OCI-LY7 (cell line): ENCODE data around the gene MDGA2. TPM values are rescaled to one million over a fixed set of nuclear protein-coding genes. Genes with fewer than 3 reads are reported as not detected.

ENCODE experiments used
- BruUV-seq: library from RNA; stranded (reverse); fragments of 400-500 nt; replicated peaks from 2 replicates; lab custom pipeline; 2021; lab: Mats Ljungman, UMichigan
- CTCF ChIA-PET: fragments of 300-600 bp; sonication (Branson Sonifier 250); formaldehyde crosslinking; loops from one replicate; lab custom pipeline; 2022; ENCODE audit warnings: antibody characterized with exemption; ENCODE audit not compliant: unreplicated experiment; lab: Charles Lee
- POLR2A ChIA-PET: fragments of 300-600 bp; sonication (Branson Sonifier 250); formaldehyde crosslinking; loops from one replicate; lab custom pipeline; 2022; ENCODE audit warnings: antibody characterized with exemption; lab: Charles Lee
- DNase-seq: peaks from one replicate; pipeline ENCODE4 v3.0.0-alpha.2; 2015; ENCODE audit warnings: low spot score
- H2AFZ ChIP-seq: fragments of 200-600 bp; sonication (generic), shearing (Covaris generic); 2 replicates; pipeline ENCODE4 v1.6.1; 2014; ENCODE audit warnings: mild to moderate bottlenecking, antibody characterized with exemption, low read length, moderate library complexity
- H3K27ac ChIP-seq: fragments of 200-600 bp; sonication (generic); 2 replicates; pipeline ENCODE4 v1.5.1; 2014; ENCODE audit warnings: mixed run types, low read depth, mild to moderate bottlenecking, moderate library complexity, low read length, inconsistent platforms; ENCODE audit not compliant: poor library complexity, severe bottlenecking
- H3K36me3 ChIP-seq: fragments of 200-600 bp; sonication (generic); 2 replicates; pipeline ENCODE4 v1.6.1; 2014; ENCODE audit warnings: mild to moderate bottlenecking, antibody characterized with exemption, low read length, moderate library complexity, mixed read lengths; ENCODE audit not compliant: insufficient read depth
- H3K4me1 ChIP-seq: fragments of 200-600 bp; sonication (generic); 2 replicates; pipeline ENCODE4 v1.5.1; 2014; ENCODE audit warnings: mild to moderate bottlenecking, low read length; ENCODE audit not compliant: insufficient read depth, poor library complexity, severe bottlenecking
- H3K4me2 ChIP-seq: fragments of 200-600 bp; sonication (generic); 2 replicates; pipeline ENCODE4 v1.6.1; 2014; ENCODE audit warnings: mild to moderate bottlenecking, low read length
- H3K4me3 ChIP-seq: fragments of 200-600 bp; sonication (generic); 2 replicates; pipeline ENCODE4 v1.5.1; 2014; ENCODE audit warnings: mild to moderate bottlenecking, low read depth, low read length; ENCODE audit not compliant: poor library complexity, severe bottlenecking
- H3K79me2 ChIP-seq: fragments of 200-600 bp; sonication (generic); 2 replicates; pipeline ENCODE4 v1.6.1; 2016; ENCODE audit warnings: low read depth, mild to moderate bottlenecking, low read length, moderate library complexity, mixed read lengths; ENCODE audit not compliant: insufficient read depth
- H3K9me2 ChIP-seq: fragments of 200-600 bp; sonication (generic); 2 replicates; pipeline ENCODE4 v1.6.1; 2016; ENCODE audit warnings: mild to moderate bottlenecking, low read length, mixed read lengths; ENCODE audit not compliant: insufficient read depth
- H3K9me3 ChIP-seq: fragments of 200-600 bp; sonication (generic); 2 replicates; pipeline ENCODE4 v1.6.1; 2014; ENCODE audit warnings: mild to moderate bottlenecking, mixed run types, low read length, mixed read lengths
- H4K20me1 ChIP-seq: fragments of 200-600 bp; sonication (generic); 2 replicates; pipeline ENCODE4 v1.6.1; 2014; ENCODE audit warnings: mild to moderate bottlenecking, antibody characterized with exemption, low read length, moderate library complexity, mixed read lengths; ENCODE audit not compliant: insufficient read depth
- EZH2phosphoT487 ChIP-seq: fragments of 200-600 bp; sonication (generic); IDR thresholded peaks from 2 replicates; pipeline ENCODE4 v1.6.1; 2018; ENCODE audit warnings: low read depth, borderline replicate concordance, mild to moderate bottlenecking, mixed run types, antibody characterized with exemption, low read length, moderate library complexity, mixed read lengths
- intact Hi-C: fragments of 100-400 bp; cut with micrococcal nuclease; formaldehyde crosslinking; loops from one replicate; pipeline ENCODE4 v1.10.0; 2022; ENCODE audit not compliant: unreplicated experiment
- total RNA-seq, 2 experiments: library from RNA; depleted of rRNA in 1 of 2; stranded (reverse); fragments of >200 nt in 1 of 2; shearing (Covaris generic) in 1 of 2; gene quantifications; 2 replicates each; pipeline ENCODE4 v1.2.3, GENCODE V29; 2014 to 2022
- TF ChIP-seq, protein P1 (sequence below): fragments of 200-600 bp; sonication (generic); conservative IDR thresholded peaks from 2 replicates; pipeline ENCODE4 v1.5.1; 2014; ENCODE audit warnings: mild to moderate bottlenecking, antibody characterized with exemption, low read length, moderate library complexity, mixed read lengths

The MDGA2 gene
- total RNA-seq, 2 experiments from 2014 or later = not detected

GRCh38 chr14:47526591-47527244 lies 148.7 kb downstream of the MDGA2 start:
- no peak for TF ChIP-seq EZH2phosphoT487
- TF ChIP-seq, protein P1, sequence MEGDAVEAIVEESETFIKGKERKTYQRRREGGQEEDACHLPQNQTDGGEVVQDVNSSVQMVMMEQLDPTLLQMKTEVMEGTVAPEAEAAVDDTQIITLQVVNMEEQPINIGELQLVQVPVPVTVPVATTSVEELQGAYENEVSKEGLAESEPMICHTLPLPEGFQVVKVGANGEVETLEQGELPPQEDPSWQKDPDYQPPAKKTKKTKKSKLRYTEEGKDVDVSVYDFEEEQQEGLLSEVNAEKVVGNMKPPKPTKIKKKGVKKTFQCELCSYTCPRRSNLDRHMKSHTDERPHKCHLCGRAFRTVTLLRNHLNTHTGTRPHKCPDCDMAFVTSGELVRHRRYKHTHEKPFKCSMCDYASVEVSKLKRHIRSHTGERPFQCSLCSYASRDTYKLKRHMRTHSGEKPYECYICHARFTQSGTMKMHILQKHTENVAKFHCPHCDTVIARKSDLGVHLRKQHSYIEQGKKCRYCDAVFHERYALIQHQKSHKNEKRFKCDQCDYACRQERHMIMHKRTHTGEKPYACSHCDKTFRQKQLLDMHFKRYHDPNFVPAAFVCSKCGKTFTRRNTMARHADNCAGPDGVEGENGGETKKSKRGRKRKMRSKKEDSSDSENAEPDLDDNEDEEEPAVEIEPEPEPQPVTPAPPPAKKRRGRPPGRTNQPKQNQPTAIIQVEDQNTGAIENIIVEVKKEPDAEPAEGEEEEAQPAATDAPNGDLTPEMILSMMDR = no peak
- CTCF ChIA-PET = no interaction called here

DNA sequence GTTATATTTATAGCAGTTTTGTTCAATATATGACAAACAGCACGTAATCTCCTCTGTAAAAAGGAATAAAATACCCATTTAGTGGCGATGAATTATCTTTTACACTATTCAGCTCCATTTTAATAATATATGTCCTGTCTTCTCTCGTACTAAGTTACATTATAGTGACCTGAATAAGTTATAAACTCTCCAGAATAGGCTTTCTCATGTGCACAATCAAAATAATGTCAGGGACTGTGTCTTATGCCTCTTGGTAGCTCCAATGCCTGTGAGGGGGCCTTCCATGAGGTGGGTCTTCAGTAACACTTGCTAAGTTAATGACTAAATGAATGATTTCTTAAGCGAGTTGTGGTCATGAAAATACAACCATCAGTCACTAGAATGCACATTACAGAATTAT lies 150.9 kb downstream of the MDGA2 start:
- no peak for TF ChIP-seq EZH2phosphoT487
- TF ChIP-seq, protein P1 = no peak
- POLR2A ChIA-PET = interaction anchor here (0.7 to 1.0 kb wide), 3 partner anchors 12 to 50 kb away, joined by 3 read pairs; no protein-coding TSS in a partner anchor
- CTCF ChIA-PET = no interaction called here

More at GRCh38 chr14:47526591-47527244, 148.7 kb downstream of the MDGA2 start:
- intact Hi-C loops = no loop called here
- H3K79me2 ChIP-seq = no peaks in the 10 kb centered on the region
- H3K4me2 ChIP-seq = no peak overlapping the region
- no peak for DNase-seq
- H3K9me2 ChIP-seq = no peaks in the 10 kb centered on the region
- no peaks in the 10 kb centered on the region for H4K20me1 ChIP-seq
- no peak overlapping the region for H3K4me3 ChIP-seq
- no peaks in the 10 kb centered on the region for H3K36me3 ChIP-seq
- POLR2A ChIA-PET = no interaction called here
- BruUV-seq = no TSS peak
- H3K27ac ChIP-seq = no peak overlapping the region
- H3K4me1 ChIP-seq = no peaks in the 10 kb centered on the region
- no peak overlapping the region for H2AFZ ChIP-seq
- no peaks in the 10 kb centered on the region for H3K9me3 ChIP-seq

DNA sequence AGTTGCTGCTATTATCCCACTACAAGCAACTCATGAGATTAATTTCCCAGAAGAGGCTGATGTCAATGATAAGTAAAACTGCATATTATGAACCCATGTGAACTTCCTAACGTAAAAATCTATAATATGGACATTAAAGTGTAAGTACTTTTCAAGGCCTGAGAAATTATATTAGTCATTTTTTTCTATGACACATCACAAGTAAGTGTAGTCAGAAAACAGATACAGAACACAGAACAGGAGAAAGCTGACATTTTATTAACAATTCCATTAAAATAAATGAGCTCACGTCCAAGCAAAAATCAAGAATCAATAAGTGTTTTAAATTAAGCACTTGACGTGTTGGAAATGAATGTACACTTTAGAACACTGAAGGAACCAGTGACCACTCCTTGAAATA lies 155.0 kb downstream of the MDGA2 start:
- DNase-seq = no peak
- BruUV-seq = no TSS peak
- Histone ChIP-seq H3K4me3 (no peak overlapping the region), H2AFZ (no peak overlapping the region), H4K20me1 (no peaks in the 10 kb centered on the region), H3K27ac (no peak overlapping the region), H3K36me3 (no peaks in the 10 kb centered on the region), H3K79me2 (no peaks in the 10 kb centered on the region), H3K9me3 (no peaks in the 10 kb centered on the region), H3K4me2 (no peak overlapping the region), H3K4me1 (no peaks in the 10 kb centered on the region), H3K9me2 (no peaks in the 10 kb centered on the region; the same call in 1 of the 2 replicates)
- CTCF ChIA-PET = no interaction called here
- intact Hi-C loops = no loop called here
- TF ChIP-seq EZH2phosphoT487 = no peak
- TF ChIP-seq, protein P1 = no peak
- POLR2A ChIA-PET = no interaction called here

More for the DNA sequence above, 150.9 kb downstream of the MDGA2 start:
- DNase-seq = no peak
- Histone ChIP-seq H3K9me2 (no peaks in the 10 kb centered on the region), H2AFZ (no peak overlapping the region), H3K4me3 (no peak overlapping the region), H3K36me3 (no peaks in the 10 kb centered on the region), H3K27ac (no peak overlapping the region), H3K79me2 (no peaks in the 10 kb centered on the region), H3K4me2 (no peak overlapping the region), H3K4me1 (no peaks in the 10 kb centered on the region), H4K20me1 (no peaks in the 10 kb centered on the region), H3K9me3 (no peaks in the 10 kb centered on the region)
- intact Hi-C loops = no loop called here
- BruUV-seq = no TSS peak
